HUES64 (cell line): ENCODE measurements around the gene GFER.

Experiments
- H3K27ac ChIP-seq: 2 replicates; pipeline ENCODE4 v1.7.0; 2013; ENCODE audit warnings: low read depth, low read length, inconsistent platforms
- H3K27me3 ChIP-seq: 2 replicates; pipeline ENCODE4 v1.6.1; 2013; ENCODE audit warnings: mild to moderate bottlenecking, low read length; ENCODE audit not compliant: insufficient read depth
- H3K36me3 ChIP-seq: 2 replicates; pipeline ENCODE4 v1.6.1; 2013; ENCODE audit warnings: mild to moderate bottlenecking, low read length; ENCODE audit not compliant: insufficient read depth
- H3K4me1 ChIP-seq: 2 replicates; pipeline ENCODE4 v1.6.1; 2013; ENCODE audit warnings: mild to moderate bottlenecking, low read length, moderate library complexity; ENCODE audit not compliant: insufficient read depth
- H3K4me3 ChIP-seq: 2 replicates; pipeline ENCODE4 v1.5.1; 2013; ENCODE audit warnings: mild to moderate bottlenecking, low read length, moderate library complexity
- H3K9ac ChIP-seq: 2 replicates; pipeline ENCODE4 v1.6.1; 2013; ENCODE audit warnings: mild to moderate bottlenecking, low read depth, low read length
- H3K9me3 ChIP-seq: 2 replicates; pipeline ENCODE4 v1.6.1; 2013; ENCODE audit warnings: low read depth, low read length; ENCODE audit not compliant: insufficient read depth
- WGBS: fragments of 150-250, 120-280 bp; methylation state at CpG from one replicate; pipeline ENCODE4 v1.1.7; 2013; ENCODE audit warnings: missing lambda C conversion rate; 5-methylcytosine and 5-hydroxymethylcytosine counted together

GFER gene

DNA sequence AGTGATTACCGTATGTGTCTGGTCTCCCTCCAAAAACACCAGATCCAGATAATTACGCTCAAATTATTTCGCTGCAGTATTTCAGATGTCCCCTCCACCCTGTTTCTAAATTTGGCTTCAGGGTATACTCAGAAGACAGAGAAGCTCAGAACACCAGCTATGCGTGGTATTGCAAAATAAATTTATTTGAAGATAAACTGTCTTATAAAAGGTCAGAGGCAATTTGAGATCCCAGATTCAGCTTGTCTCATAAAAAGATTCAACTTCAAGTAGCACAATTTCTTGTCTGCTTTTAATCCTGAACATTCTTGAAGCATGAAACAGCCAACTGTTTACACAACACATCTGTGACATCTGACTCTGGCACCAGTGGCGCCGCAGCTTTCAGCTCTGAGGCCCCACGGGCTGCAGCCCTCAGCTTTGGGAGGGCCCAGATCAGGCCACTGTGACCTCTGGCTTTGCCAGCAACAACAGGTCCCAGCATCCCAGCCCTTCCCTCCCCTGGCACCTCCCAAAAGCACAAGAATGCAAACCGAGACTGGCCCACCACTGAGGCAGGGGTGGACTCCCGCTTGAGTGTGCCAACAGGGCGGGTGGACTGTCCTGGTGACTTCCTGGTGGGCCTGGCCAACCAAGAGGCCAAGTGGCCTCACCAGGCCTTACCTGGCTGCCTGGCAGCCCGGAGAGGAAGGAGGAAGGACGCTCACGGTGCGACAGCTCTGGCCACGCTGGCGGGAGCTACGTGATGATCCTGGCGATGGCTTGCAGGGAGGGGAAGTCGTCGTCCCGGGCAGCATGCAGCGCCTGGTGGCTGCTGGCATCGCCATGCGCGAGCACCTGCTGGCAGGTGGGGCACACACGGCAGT, 13.7 kb downstream of the GFER start:
- 96% methylated on average over 26 of the region's 26 CpGs for WGBS
- H3K4me3 ChIP-seq: no peak overlapping the region
- H3K4me1 ChIP-seq: no peaks in the 10 kb centered on the region
- no peak overlapping the region for H3K27ac ChIP-seq
- H3K36me3 ChIP-seq: peaks cover 57% of the 10 kb centered on the region
- no peaks in the 10 kb centered on the region for H3K9me3 ChIP-seq
- peaks cover 4% of the 10 kb centered on the region; the same call in 1 of the 2 replicates for H3K27me3 ChIP-seq
- H3K9ac ChIP-seq: no peak overlapping the region

DNA sequence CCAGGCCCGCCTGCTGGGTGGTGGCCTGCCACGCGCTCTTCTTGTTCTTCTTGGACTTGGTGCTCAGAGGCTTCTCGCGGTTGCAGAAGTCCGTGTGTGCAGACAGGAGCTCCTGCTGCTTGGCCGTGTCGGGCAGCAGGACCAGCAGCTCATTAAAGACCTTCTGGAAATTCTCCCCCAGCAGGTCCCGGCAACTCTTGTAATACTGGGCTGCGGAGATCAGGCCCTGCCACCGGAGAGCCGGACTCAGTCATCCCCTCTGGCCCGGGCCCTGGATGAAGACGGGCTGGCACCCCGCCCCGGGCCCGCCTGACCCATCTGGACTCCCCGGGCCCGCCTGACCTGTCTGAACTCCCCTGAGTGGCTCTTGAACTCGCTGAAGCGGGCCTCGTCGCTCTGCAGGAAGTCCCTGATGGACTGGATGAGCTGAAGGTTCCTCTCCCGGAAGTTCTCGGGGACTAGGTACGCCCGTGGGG, 14.4 kb downstream of the GFER start:
- no peak overlapping the region for H3K9ac ChIP-seq
- peaks cover 64% of the 10 kb centered on the region for H3K36me3 ChIP-seq
- H3K27me3 ChIP-seq: no peaks in the 10 kb centered on the region
- no peaks in the 10 kb centered on the region for H3K9me3 ChIP-seq
- WGBS: 96% methylated on average over 27 of the region's 27 CpGs
- no peak overlapping the region for H3K4me3 ChIP-seq
- no peaks in the 10 kb centered on the region for H3K4me1 ChIP-seq
- no peak overlapping the region for H3K27ac ChIP-seq

DNA sequence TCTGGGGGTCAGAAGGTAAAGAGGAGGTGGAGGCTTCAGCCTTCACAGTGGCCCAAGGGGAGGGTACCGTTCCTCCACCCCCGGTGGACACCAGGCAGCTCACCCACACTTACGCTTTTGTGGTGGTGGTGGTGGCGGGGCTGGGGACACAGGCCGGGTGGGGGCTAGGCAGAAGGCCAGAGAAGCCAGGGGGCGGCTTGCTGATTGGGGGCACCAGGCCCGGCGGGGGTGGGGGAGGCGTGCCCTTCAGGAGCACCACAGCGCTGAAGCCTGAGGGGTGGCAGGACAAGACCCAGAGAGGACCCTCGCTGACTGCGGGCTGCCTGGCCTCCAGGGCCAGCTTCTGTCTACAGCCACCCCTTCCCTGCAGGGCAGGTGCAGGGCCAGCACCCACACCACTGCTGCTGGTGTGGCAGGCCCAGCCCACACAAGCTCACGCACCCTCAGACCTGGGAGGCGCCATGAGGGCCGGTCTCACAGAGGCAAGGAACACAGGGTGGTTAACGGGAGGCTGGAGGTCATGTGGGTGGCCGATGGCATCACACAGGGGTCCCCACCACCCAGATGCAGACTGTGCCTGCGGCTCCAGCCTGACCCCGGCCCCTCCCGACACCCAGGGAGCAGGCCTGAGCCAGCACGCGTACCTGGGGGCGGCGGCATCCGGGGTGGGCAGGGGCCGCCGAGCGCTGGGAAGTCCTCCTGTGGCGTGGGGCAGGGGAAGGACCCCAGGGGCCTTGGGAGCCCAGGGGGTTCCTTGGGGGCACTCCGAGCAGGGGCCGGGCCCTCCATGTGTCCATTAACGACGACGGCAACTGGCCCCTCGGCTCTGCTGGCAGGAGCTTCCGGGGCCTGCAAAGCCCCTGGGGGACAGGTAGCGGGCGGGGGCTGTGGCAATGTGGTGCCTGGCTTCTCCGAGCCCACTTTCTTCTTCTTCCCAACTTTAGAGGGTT, 15.1 kb downstream of the GFER start:
- Histone ChIP-seq H3K4me3 (no peak overlapping the region), H3K27me3 (no peaks in the 10 kb centered on the region), H3K9ac (no peak overlapping the region), H3K36me3 (peaks cover 66% of the 10 kb centered on the region), H3K9me3 (no peaks in the 10 kb centered on the region), H3K4me1 (peaks cover under 1% of the 10 kb centered on the region; the same call in 1 of the 2 replicates), H3K27ac (no peak overlapping the region)
- 96% methylated on average over 39 of the region's 39 CpGs for WGBS

DNA sequence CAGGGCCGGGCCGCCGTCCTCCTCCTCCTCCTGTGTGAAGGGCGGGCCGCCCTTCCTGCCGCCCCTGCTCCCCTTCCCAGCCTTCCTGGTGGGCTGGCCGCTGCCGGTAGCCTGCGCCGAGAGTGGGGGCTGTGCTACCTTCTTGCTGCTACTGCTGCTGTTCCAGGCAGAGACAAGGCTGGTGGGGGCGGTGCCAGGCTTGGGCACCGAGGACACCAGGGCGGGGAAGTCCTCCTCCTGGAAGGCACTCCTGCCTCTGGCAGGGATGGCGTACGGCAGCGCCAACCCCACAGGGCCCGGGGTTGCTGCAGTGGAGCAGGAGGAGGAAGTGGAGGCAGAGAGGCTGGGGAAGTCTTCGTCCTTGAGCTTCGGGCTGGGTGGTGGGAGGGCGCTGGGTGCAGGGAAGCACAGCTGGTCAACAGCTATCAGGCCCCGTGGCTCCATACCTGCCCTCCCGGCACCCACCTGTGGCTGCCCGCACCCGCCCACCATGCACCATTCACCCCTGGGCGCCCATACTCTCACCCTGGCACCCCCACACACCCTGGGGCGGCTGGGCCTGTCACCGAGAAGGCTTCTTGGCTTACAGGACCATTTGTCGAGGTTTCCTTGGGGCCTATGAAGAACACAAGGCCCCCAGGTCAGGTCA, 16.0 kb downstream of the GFER start:
- no peaks in the 10 kb centered on the region for H3K27me3 ChIP-seq
- no peak overlapping the region for H3K9ac ChIP-seq
- no peak overlapping the region for H3K4me3 ChIP-seq
- no peaks in the 10 kb centered on the region for H3K9me3 ChIP-seq
- H3K36me3 ChIP-seq: peaks cover 66% of the 10 kb centered on the region
- H3K4me1 ChIP-seq: peaks cover 5% of the 10 kb centered on the region; the same call in 1 of the 2 replicates
- whole genome bisulfite sequencing: 95% methylated on average over 28 of the region's 28 CpGs
- H3K27ac ChIP-seq: no peak overlapping the region

DNA sequence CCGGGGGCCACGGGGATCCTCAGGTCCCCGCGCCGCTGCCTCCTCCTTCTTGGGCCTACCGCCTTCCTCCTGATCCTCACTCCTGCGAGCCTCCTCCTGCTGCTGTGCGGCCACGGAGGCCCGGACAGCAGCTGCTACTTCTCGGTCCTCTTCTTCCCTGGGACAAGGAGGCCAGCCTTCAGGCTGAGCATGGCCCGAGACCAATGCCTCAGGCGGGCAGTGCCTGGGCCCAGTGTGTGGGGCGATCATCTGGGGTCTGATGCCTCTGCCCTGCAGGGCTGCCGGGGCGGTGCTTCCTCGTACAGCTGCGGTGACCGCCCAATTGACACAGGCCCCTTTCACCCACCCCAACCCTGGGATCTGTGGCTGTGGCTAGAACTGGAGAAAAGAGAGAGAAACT, 17.0 kb downstream of the GFER start:
- Histone ChIP-seq H3K36me3 (peaks cover 66% of the 10 kb centered on the region), H3K4me1 (peaks cover 5% of the 10 kb centered on the region; the same call in 1 of the 2 replicates)
- 97% methylated on average over 19 of the region's 19 CpGs for WGBS

DNA sequence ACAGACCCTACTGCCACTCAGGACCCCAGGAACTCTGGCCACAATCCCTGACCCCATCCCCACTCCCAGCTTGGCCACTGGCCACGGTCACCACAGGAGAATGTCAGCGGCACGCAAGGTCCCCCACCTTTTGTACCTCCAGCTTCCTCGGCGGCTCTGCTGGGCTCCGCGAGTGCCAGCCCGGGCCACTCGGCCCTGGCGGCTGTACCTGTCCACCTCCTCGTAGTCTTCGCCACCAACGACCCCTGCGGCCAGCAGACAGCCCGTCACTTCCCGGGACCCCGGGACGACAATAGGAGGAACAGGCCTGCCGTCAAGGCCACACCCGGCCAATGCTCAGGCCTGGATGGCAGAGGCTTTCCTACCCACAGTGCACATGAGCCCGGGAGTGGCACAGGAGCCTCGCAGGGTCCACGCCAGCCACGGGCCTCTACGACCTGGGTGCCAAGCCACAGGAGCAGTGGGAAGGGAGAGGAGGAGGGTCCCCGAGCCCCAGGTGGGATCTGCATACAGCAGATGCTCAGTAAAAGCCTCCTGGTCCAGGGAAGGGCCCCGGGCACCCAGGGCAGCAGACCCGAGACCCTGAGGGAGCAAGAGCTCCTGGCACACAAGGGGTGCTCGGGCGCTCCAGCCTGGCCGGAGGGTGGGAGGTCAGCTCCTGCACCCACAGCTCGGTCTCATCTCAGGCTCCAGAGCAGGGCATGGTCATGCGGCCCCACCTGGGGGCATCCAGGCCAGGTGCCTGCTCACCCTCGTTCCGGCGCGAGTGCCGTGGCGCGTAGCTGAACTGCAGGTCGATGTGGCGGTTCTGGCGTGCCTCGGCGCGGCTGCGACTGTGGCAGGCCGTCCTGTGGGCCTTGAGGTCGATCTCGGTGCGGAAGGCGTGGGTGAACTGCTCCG, 17.7 kb downstream of the GFER start:
- Histone ChIP-seq H3K4me3 (no peak overlapping the region), H3K4me1 (peaks cover 5% of the 10 kb centered on the region; the same call in 1 of the 2 replicates), H3K27me3 (no peaks in the 10 kb centered on the region), H3K36me3 (peaks cover 66% of the 10 kb centered on the region), H3K27ac (no peak overlapping the region), H3K9me3 (no peaks in the 10 kb centered on the region), H3K9ac (no peak overlapping the region)
- WGBS: 97% methylated on average over 53 of the region's 53 CpGs

More for the DNA sequence above, 17.0 kb downstream of the GFER start:
- Histone ChIP-seq H3K4me3 (no peak overlapping the region), H3K9me3 (no peaks in the 10 kb centered on the region), H3K27ac (no peak overlapping the region), H3K27me3 (no peaks in the 10 kb centered on the region), H3K9ac (no peak overlapping the region)

DNA sequence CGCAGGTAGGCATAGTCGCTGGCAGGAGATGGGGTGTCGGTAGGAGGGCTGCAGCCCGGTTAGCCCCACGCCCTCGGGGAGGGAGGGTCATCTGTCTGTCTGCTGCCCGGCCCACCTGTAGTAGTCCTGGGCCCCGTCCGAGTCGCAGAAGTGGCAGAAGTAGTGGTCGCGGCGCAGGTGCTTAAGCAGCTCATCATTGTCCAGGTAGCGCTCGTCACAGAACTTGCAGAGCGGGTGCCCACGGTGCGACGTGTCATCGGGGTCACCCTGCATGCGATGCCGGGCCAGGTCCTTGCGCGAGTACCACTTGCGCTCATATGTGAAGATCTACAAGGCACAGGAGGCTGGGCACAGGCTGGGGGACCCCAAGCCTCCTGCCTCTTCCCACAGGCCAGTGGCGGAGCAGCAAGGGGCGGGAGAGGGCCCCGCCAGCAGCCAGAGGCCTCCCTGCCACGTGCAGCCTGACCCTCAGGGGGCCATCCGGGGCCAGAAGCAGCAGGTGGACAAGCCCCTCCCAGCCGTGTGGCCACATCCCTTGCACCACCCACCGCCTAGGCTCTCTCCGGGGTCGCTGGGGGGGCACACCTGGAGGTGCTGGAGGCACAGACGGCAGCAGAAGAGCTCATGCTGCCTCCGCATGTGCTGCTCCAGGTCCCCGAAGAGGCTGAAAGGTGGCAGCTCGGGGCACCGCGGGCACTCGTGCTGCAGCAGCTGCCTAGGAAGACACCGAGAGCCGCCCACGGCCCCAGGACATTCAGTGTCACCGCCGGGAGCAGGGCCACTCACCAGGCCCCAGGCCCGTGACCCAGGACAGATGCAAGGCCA, 18.6 kb downstream of the GFER start:
- H3K27ac ChIP-seq: no peak overlapping the region
- no peak overlapping the region for H3K9ac ChIP-seq
- peaks cover 60% of the 10 kb centered on the region for H3K36me3 ChIP-seq
- 96% methylated on average over 47 of the region's 47 CpGs for WGBS
- H3K27me3 ChIP-seq: no peaks in the 10 kb centered on the region
- H3K4me3 ChIP-seq: no peak overlapping the region
- H3K9me3 ChIP-seq: no peaks in the 10 kb centered on the region
- H3K4me1 ChIP-seq: peaks cover 5% of the 10 kb centered on the region; the same call in 1 of the 2 replicates

DNA sequence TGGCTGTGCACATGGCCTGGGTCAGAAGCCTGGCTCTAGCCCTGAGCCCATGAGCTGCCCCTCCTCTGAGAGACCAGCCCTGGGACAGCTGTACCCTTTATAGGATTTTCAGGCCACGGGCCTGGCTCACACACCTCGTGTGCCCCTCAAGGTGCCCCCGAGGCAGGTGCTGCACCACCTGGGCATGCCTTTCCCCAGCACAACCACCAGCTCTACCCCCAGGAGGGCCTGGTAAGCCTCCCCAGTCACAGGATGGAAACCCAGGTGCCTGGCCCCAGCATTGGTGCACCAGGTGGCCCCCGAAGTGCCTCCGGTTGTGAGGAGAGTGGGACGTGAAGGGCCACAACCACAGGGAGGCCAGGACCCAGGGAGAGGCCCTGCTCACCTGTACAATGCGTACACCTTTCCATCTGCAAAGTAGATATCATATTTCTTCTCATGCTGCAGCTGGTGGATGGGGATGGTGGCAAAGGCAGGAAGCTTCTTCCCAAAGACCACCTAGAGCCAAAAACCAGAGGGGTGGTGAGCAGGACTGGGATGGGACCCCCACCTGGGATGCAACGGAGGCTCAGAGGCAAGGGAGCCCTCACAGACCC, 19.3 kb downstream of the GFER start:
- H3K9me3 ChIP-seq: no peaks in the 10 kb centered on the region
- WGBS: 92% methylated on average over 8 of the region's 8 CpGs
- peaks cover 10% of the 10 kb centered on the region; the same call in 1 of the 2 replicates for H3K4me1 ChIP-seq
- no peak overlapping the region for H3K27ac ChIP-seq
- no peak overlapping the region for H3K9ac ChIP-seq
- no peak overlapping the region for H3K4me3 ChIP-seq
- peaks cover 57% of the 10 kb centered on the region for H3K36me3 ChIP-seq
- H3K27me3 ChIP-seq: no peaks in the 10 kb centered on the region

DNA sequence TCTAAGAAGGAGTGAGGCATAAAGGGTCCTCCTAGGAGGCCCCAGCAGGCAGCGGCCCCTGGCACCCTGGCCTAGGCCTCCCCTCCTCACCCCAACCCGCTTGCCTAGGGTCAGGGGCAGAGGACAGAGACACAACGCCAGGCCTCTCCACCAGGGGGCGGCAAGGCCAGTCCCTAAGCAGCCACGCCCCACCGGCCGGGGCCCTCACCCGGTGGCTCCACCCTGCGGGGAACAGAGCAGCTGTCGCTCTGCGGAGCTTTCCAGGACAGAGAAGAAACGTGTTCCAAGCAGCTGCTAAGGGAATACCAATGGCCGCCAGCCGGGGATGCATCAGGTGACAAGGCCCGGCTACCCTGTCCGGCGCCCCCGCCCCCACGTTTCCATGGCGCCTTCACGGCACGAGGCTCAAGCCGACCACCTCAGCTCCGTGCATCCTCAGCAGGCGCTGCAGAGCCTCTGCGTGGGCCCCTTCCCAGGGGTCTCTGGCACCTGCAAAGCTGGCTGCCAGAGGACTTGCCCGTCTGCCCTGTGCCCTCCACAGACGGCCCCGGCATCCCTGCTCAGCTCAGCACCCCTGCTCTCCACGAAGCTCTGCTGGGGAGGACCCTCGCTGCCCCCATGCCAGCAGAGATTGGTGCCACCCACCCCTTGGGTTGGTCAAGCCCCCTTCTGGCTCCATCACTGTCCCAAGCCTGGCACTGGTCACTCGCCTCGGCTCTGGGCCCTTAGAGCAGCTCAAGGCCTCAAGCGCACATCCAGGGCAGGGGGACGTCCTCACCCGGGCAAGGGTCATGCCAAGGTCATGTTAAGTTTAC, 20.0 kb downstream of the GFER start:
- no peaks in the 10 kb centered on the region for H3K9me3 ChIP-seq
- no peaks in the 10 kb centered on the region for H3K27me3 ChIP-seq
- peak overlapping the region; percentile 74; the same call in 1 of the 2 replicates for H3K27ac ChIP-seq
- H3K36me3 ChIP-seq: peaks cover 52% of the 10 kb centered on the region
- peak overlapping the region; percentile 34 for H3K4me3 ChIP-seq
- peak overlapping the region; percentile 56 for H3K9ac ChIP-seq
- WGBS: 33% methylated on average over 36 of the region's 36 CpGs
- H3K4me1 ChIP-seq: peaks cover 14% of the 10 kb centered on the region; the same call in 1 of the 2 replicates
